Type B pancreatic cell (in vitro differentiated cells): Measurements from ENCODE around the gene TSTD1. TPM values are rescaled to one million over a fixed set of nuclear protein-coding genes. Genes with fewer than 3 reads are reported as not detected.

Experiments used
- DNase-seq: peaks from one replicate; pipeline ENCODE4 v3.0.0; 2021; ENCODE audit warnings: mixed read lengths; ENCODE audit not compliant: unreplicated experiment; ENCODE audit errors: extremely low spot score
- H3K27ac Mint-ChIP-seq: 2 replicates; pipeline ENCODE4 v1.8.0; 2021; ENCODE audit warnings: mild to moderate bottlenecking, mixed read lengths
- H3K27me3 Mint-ChIP-seq: 2 replicates; pipeline ENCODE4 v1.8.0; 2021; ENCODE audit warnings: mixed read lengths
- H3K36me3 Mint-ChIP-seq: 2 replicates; pipeline ENCODE4 v1.8.0; 2021; ENCODE audit warnings: mixed read lengths
- H3K4me1 Mint-ChIP-seq: one replicate; pipeline ENCODE4 v1.8.0; 2021; ENCODE audit warnings: mixed read lengths; ENCODE audit not compliant: unreplicated experiment
- H3K4me3 Mint-ChIP-seq: 2 replicates; pipeline ENCODE4 v1.8.0; 2021; ENCODE audit warnings: mild to moderate bottlenecking, mixed read lengths
- H3K9me3 Mint-ChIP-seq: 2 replicates; pipeline ENCODE4 v1.8.0; 2021; ENCODE audit warnings: mixed read lengths
- CTCF ChIP-seq: fragments of 200-600 bp; sonication (generic); conservative IDR thresholded peaks from 2 replicates; pipeline ENCODE4 v1.5.0; 2021; ENCODE audit warnings: antibody characterized with exemption, mild to moderate bottlenecking
- total RNA-seq: library from RNA; stranded (reverse); gene quantifications from 2 replicates; pipeline ENCODE4 v1.2.1, GENCODE V29; 2021; ENCODE audit warnings: low replicate concordance

The TSTD1 gene
- total RNA-seq, 1 donor from 2014 or later: 40.8 TPM

GRCh38 chr1:161071886-161072371 is 33.2 kb upstream of the TSTD1 start:
- no peaks in the 10 kb centered on the region for H3K27me3 Mint-ChIP-seq
- DNase-seq: no peak
- no peaks in the 10 kb centered on the region for H3K9me3 Mint-ChIP-seq
- peak overlapping the region; percentile 49 for H3K4me3 Mint-ChIP-seq
- peak overlapping the region; percentile 63 for H3K27ac Mint-ChIP-seq
- H3K4me1 Mint-ChIP-seq: no peaks in the 10 kb centered on the region
- H3K36me3 Mint-ChIP-seq: peaks cover 4% of the 10 kb centered on the region
- TF ChIP-seq CTCF: peak; percentile 79

GRCh38 chr1:161070761-161071160 is 32.0 kb upstream of the TSTD1 start:
- Mint-ChIP-seq H3K27ac (peak overlapping the region; percentile 31), H3K4me1 (no peaks in the 10 kb centered on the region), H3K9me3 (no peaks in the 10 kb centered on the region), H3K4me3 (no peak overlapping the region), H3K36me3 (peaks cover 4% of the 10 kb centered on the region), H3K27me3 (peaks cover 3% of the 10 kb centered on the region)
- no peak for DNase-seq
- TF ChIP-seq CTCF: no peak

- peak within 1 kb of the TSS; percentile 86 for H3K27ac Mint-ChIP-seq
- no peak for DNase-seq
- H3K9me3 Mint-ChIP-seq: no peaks in the 10 kb centered on the region
- peaks cover 4% of the 10 kb centered on the region for H3K36me3 Mint-ChIP-seq
- H3K4me1 Mint-ChIP-seq: no peaks in the 10 kb centered on the region
- peak within 1 kb of the TSS; percentile 67 for H3K4me3 Mint-ChIP-seq
- peaks cover 3% of the 10 kb centered on the region for H3K27me3 Mint-ChIP-seq
- TF ChIP-seq CTCF: no peak
These were observed 31.0 kb upstream of the TSTD1 start, which contains the start of gene ARHGAP30 for GRCh38 chr1:161069731-161070270. Gene ARHGAP30 (minus strand): TSS chr1:161069891. CDS start chr1:161069624, 267 bp downstream.

GRCh38 chr1:161069241-161069640 is 30.5 kb upstream of the TSTD1 start:
- H3K4me3 Mint-ChIP-seq: peak overlapping the region; percentile 67
- H3K27me3 Mint-ChIP-seq: peaks cover 8% of the 10 kb centered on the region
- H3K9me3 Mint-ChIP-seq: no peaks in the 10 kb centered on the region
- H3K4me1 Mint-ChIP-seq: no peaks in the 10 kb centered on the region
- peak overlapping the region; percentile 86 for H3K27ac Mint-ChIP-seq
- H3K36me3 Mint-ChIP-seq: peaks cover 4% of the 10 kb centered on the region
- no peak for DNase-seq
- TF ChIP-seq CTCF: no peak

- peak overlapping the region; percentile 86 for H3K27ac Mint-ChIP-seq
- no peak for DNase-seq
- H3K27me3 Mint-ChIP-seq: peaks cover 13% of the 10 kb centered on the region
These were observed 29.8 kb upstream of the TSTD1 start for GRCh38 chr1:161068306-161069234.

More at GRCh38 chr1:161068306-161069234, 29.8 kb upstream of the TSTD1 start:
- peaks cover 4% of the 10 kb centered on the region for H3K36me3 Mint-ChIP-seq
- H3K4me1 Mint-ChIP-seq: no peaks in the 10 kb centered on the region
- H3K9me3 Mint-ChIP-seq: no peaks in the 10 kb centered on the region
- H3K4me3 Mint-ChIP-seq: peak overlapping the region; percentile 67
- no peak for TF ChIP-seq CTCF
